Smooth muscle cell (in vitro differentiated cells): ENCODE results near the gene L3MBTL1. TPM values are rescaled to one million over a fixed set of nuclear protein-coding genes. Genes with fewer than 3 reads are reported as not detected.

Experiments
- DNase-seq: peaks from one replicate; lab custom pipeline; 2025; ENCODE audit not compliant: unreplicated experiment; lab: John Stamatoyannopoulos, UW
- H2AFZ ChIP-seq: fragments of 200-600 bp; sonication (generic); 2 replicates; pipeline ENCODE4 v1.6.0; 2016; ENCODE audit warnings: antibody characterized with exemption, low read depth, mild to moderate bottlenecking
- H3F3A ChIP-seq: fragments of 200-600 bp; sonication (generic); 2 replicates; pipeline ENCODE4 v1.6.0; 2017; ENCODE audit warnings: antibody characterized with exemption, low read depth
- H3K27ac ChIP-seq: fragments of 200-600 bp; sonication (generic); 2 replicates; pipeline ENCODE4 v1.5.1; 2016; ENCODE audit warnings: low read depth, mild to moderate bottlenecking
- H3K27me3 ChIP-seq: fragments of 200-600 bp; sonication (generic); 2 replicates; pipeline ENCODE4 v1.6.1; 2016; ENCODE audit warnings: low read depth, mild to moderate bottlenecking
- H3K36me3 ChIP-seq: fragments of 200-600 bp; sonication (generic); 2 replicates; pipeline ENCODE4 v1.5.1; 2016; ENCODE audit warnings: low read depth
- H3K4me1 ChIP-seq: fragments of 200-600 bp; sonication (generic); 2 replicates; pipeline ENCODE4 v1.5.1; 2016; ENCODE audit warnings: low read depth
- H3K4me2 ChIP-seq: fragments of 200-600 bp; sonication (generic); 2 replicates; pipeline ENCODE4 v1.6.0; 2016; ENCODE audit warnings: mild to moderate bottlenecking
- H3K4me3 ChIP-seq: fragments of 200-600 bp; sonication (generic); 2 replicates; pipeline ENCODE4 v1.5.1; 2016; ENCODE audit warnings: mild to moderate bottlenecking
- H3K79me2 ChIP-seq: fragments of 200-600 bp; sonication (generic); 2 replicates; pipeline ENCODE4 v1.6.0; 2016; ENCODE audit warnings: low read depth, mild to moderate bottlenecking
- H3K9ac ChIP-seq: fragments of 200-600 bp; sonication (generic); 2 replicates; pipeline ENCODE4 v1.6.0; 2016; ENCODE audit warnings: low read depth
- H3K9me3 ChIP-seq: fragments of 200-600 bp; sonication (generic); replicated peaks from 2 replicates; pipeline ENCODE4 v1.5.1; 2016; ENCODE audit warnings: low read depth
- H4K20me1 ChIP-seq: fragments of 200-600 bp; sonication (generic); 2 replicates; pipeline ENCODE4 v1.6.0; 2016; ENCODE audit warnings: low read depth
- WGBS: methylation state at CpG from one replicate; pipeline ENCODE4 v1.1.7; 2016; ENCODE audit warnings: low lambda C conversion rate; 5-methylcytosine and 5-hydroxymethylcytosine counted together
- polyA plus RNA-seq: library from polyadenylated mRNA; unstranded; fragments of >200 nt; fragmentation: Nextera tagmentation; extraction: Ambion mirVana; gene quantifications from 2 replicates; pipeline ENCODE4 v1.2.1, GENCODE V29; 2016
- small RNA-seq: library from RNA; depleted of rRNA; stranded (forward); fragments of <200 nt; gene quantifications from one replicate; pipeline ENCODE3, GENCODE V24; 2014
- total RNA-seq: library from RNA; depleted of rRNA; stranded (reverse); fragments of >200 nt; gene quantifications from 2 replicates; pipeline ENCODE4 v1.2.3, GENCODE V29; 2014
- TF ChIP-seq, protein P1 (sequence below): fragments of 200-600 bp; sonication (generic); IDR thresholded peaks from 2 replicates; pipeline ENCODE4 v1.5.1; 2017; ENCODE audit warnings: borderline replicate concordance, mild to moderate bottlenecking, antibody characterized with exemption; ENCODE audit not compliant: insufficient read depth, poor library complexity, severe bottlenecking

The L3MBTL1 gene
- total and polyA plus RNA-seq, 2 experiments from 2014 or later = 7.7 to 8.9 TPM

GRCh38 chr20:43590036-43590391, 82.5 kb downstream of the L3MBTL1 start:
- H3K9ac ChIP-seq = no peak overlapping the region
- no peak for DNase-seq
- peaks cover 3% of the 10 kb centered on the region for H3K36me3 ChIP-seq
- H3K27me3 ChIP-seq = no peaks in the 10 kb centered on the region
- H3F3A ChIP-seq = no peaks in the 10 kb centered on the region
- peak overlapping the region; percentile 96 for H2AFZ ChIP-seq
- H3K27ac ChIP-seq = peak overlapping the region; percentile 79
- H3K4me1 ChIP-seq = peaks cover 13% of the 10 kb centered on the region
- no peaks in the 10 kb centered on the region for H3K9me3 ChIP-seq
- TF ChIP-seq, protein P1, sequence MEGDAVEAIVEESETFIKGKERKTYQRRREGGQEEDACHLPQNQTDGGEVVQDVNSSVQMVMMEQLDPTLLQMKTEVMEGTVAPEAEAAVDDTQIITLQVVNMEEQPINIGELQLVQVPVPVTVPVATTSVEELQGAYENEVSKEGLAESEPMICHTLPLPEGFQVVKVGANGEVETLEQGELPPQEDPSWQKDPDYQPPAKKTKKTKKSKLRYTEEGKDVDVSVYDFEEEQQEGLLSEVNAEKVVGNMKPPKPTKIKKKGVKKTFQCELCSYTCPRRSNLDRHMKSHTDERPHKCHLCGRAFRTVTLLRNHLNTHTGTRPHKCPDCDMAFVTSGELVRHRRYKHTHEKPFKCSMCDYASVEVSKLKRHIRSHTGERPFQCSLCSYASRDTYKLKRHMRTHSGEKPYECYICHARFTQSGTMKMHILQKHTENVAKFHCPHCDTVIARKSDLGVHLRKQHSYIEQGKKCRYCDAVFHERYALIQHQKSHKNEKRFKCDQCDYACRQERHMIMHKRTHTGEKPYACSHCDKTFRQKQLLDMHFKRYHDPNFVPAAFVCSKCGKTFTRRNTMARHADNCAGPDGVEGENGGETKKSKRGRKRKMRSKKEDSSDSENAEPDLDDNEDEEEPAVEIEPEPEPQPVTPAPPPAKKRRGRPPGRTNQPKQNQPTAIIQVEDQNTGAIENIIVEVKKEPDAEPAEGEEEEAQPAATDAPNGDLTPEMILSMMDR = no peak
- peak overlapping the region; percentile 79 for H3K4me3 ChIP-seq
- peak overlapping the region; percentile 98 for H3K4me2 ChIP-seq
- H3K79me2 ChIP-seq = peaks cover 30% of the 10 kb centered on the region
- 32% methylated on average over 9 of the region's 9 CpGs for WGBS
- H4K20me1 ChIP-seq = no peaks in the 10 kb centered on the region

- peak within 1 kb of the TSS; percentile 96 for H2AFZ ChIP-seq
- H4K20me1 ChIP-seq = no peaks in the 10 kb centered on the region
- peak within 1 kb of the TSS; percentile 79 for H3K4me3 ChIP-seq
- H3K4me1 ChIP-seq = peaks cover 13% of the 10 kb centered on the region
- H3K79me2 ChIP-seq = peaks cover 30% of the 10 kb centered on the region
- no peaks in the 10 kb centered on the region for H3K9me3 ChIP-seq
- peak within 1 kb of the TSS; percentile 79 for H3K27ac ChIP-seq
- peak; percentile 72 for DNase-seq
- peak within 1 kb of the TSS; percentile 98 for H3K4me2 ChIP-seq
- no peaks in the 10 kb centered on the region for H3F3A ChIP-seq
- H3K36me3 ChIP-seq = peaks cover 3% of the 10 kb centered on the region
- H3K9ac ChIP-seq = peak within 1 kb of the TSS; percentile 78
- WGBS = under 1% methylated on average over 68 of the region's 68 CpGs
- H3K27me3 ChIP-seq = no peaks in the 10 kb centered on the region
- TF ChIP-seq, protein P1 = no peak
These were observed 83.2 kb downstream of the L3MBTL1 start, which contains the start of gene IFT52 for GRCh38 chr20:43590392-43591303. Gene IFT52 (plus strand): TSS chr20:43590937. CDS start chr20:43594699, 3,762 bp downstream.

Small RNA genes lying within 50 kb of the gene (small RNA-seq; reads per million reads assigned to genes)
- not detected for gene RNU6-1251P

Other genes with a start within 250 kb of the L3MBTL1 start
- gene SRSF6, start 49.8 kb upstream of the L3MBTL1 start, total RNA-seq = 85.0 and 96.0 TPM in 2 replicates
- 25.1 and 35.5 TPM in 2 replicates for gene SRSF6, start 49.8 kb upstream of the L3MBTL1 start, polyA plus RNA-seq
- 2.4 and 2.7 TPM in 2 replicates for gene SGK2, start 51.3 kb downstream of the L3MBTL1 start, total RNA-seq
- gene SGK2, start 51.3 kb downstream of the L3MBTL1 start, polyA plus RNA-seq = 0.79 and 2.3 TPM in 2 replicates
- 46.0 and 46.5 TPM in 2 replicates for gene IFT52, start 83.2 kb downstream of the L3MBTL1 start, total RNA-seq
- 36.1 and 51.0 TPM in 2 replicates for gene IFT52, start 83.2 kb downstream of the L3MBTL1 start, polyA plus RNA-seq
- gene MYBL2, start 159.4 kb downstream of the L3MBTL1 start, total RNA-seq = 3.4 and 8.6 TPM in 2 replicates
- gene MYBL2, start 159.4 kb downstream of the L3MBTL1 start, polyA plus RNA-seq = 25.7 and 26.2 TPM in 2 replicates
- not detected in 2 replicates for gene GTSF1L, start 219.3 kb downstream of the L3MBTL1 start, total RNA-seq
- not detected in 2 replicates for gene GTSF1L, start 219.3 kb downstream of the L3MBTL1 start, polyA plus RNA-seq